ENCODE measurements around the gene MED8.

GRCh38 chr1:43395523-43395922 lies 5.9 kb upstream of the MED8 start:
- no peak for TF ChIP-seq POLR2A (IDR thresholded peaks at IDR 0.05; ENCODE audit: low read length)
- TF ChIP-seq CTCF (IDR thresholded peaks at IDR 0.05), result no peak
- TF ChIP-seq ZFP36 (IDR thresholded peaks at IDR 0.05; ENCODE audit: borderline replicate concordance, partially characterized antibody), result no peak
- TF ChIP-seq KDM5A (IDR thresholded peaks at IDR 0.05), result no peak
- TF ChIP-seq EP300 (IDR thresholded peaks at IDR 0.05), result no peak
- TF ChIP-seq HMGXB4 (CRISPR knock-in tag; IDR thresholded peaks at IDR 0.05; ENCODE audit: borderline replicate concordance), result no peak
- no peak for TF ChIP-seq JUN (IDR thresholded peaks at IDR 0.05)
- no peak for TF ChIP-seq HDAC2 (IDR thresholded peaks at IDR 0.05)
- no peak for TF ChIP-seq GATA3 (IDR thresholded peaks at IDR 0.05; ENCODE audit: borderline replicate concordance)
- TF ChIP-seq MAX (IDR thresholded peaks at IDR 0.05), result no peak
